ENCODE data around the gene KRTAP5-11.
"Not testable (repeated sequence)": the region's sequence is repeated elsewhere in the genome, so short reads cannot be mapped to it uniquely, and the experiment has no call there.

DNA sequence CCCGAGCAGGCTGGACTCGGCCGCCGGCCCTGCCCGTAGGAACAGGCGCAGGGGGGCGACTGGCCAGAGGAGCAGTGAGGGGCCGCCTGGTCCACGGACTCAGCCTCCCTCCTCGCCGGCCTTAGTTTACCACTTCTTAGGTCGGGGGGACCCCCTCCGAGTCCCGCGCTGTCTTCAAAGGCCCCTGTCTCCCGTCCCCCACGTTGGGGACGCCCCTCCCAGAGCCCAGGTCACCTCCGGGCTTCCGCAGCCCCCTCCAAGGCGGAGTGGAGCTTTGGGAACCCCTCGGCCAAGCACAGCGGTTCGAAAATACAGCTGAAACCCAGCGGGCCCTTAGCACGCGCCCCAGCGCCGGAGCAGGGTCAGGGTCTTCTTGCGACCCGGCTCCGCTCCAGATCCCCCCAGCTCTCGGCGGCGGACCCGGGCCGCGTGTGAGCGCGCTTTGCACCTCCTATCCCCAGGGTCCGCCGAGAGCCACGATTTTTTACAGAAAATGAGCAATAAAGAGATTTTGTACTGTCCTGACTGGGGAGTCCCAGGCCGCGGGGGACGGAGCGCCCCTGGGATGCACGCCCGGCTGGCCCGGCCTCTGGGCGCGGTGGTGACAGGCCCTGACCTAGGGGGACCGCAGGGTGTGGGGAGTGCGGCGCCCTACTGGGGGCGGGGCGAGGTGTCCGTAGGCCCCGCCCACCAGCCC is 25.0 kb upstream of the KRTAP5-11 start:
- TF ChIP-seq, protein P1, sequence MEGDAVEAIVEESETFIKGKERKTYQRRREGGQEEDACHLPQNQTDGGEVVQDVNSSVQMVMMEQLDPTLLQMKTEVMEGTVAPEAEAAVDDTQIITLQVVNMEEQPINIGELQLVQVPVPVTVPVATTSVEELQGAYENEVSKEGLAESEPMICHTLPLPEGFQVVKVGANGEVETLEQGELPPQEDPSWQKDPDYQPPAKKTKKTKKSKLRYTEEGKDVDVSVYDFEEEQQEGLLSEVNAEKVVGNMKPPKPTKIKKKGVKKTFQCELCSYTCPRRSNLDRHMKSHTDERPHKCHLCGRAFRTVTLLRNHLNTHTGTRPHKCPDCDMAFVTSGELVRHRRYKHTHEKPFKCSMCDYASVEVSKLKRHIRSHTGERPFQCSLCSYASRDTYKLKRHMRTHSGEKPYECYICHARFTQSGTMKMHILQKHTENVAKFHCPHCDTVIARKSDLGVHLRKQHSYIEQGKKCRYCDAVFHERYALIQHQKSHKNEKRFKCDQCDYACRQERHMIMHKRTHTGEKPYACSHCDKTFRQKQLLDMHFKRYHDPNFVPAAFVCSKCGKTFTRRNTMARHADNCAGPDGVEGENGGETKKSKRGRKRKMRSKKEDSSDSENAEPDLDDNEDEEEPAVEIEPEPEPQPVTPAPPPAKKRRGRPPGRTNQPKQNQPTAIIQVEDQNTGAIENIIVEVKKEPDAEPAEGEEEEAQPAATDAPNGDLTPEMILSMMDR (conservative IDR thresholded peaks at IDR 0.05; ENCODE audit: low read depth in 2 of 2), result not testable (repeated sequence)
- TF ChIP-seq, protein P2, sequence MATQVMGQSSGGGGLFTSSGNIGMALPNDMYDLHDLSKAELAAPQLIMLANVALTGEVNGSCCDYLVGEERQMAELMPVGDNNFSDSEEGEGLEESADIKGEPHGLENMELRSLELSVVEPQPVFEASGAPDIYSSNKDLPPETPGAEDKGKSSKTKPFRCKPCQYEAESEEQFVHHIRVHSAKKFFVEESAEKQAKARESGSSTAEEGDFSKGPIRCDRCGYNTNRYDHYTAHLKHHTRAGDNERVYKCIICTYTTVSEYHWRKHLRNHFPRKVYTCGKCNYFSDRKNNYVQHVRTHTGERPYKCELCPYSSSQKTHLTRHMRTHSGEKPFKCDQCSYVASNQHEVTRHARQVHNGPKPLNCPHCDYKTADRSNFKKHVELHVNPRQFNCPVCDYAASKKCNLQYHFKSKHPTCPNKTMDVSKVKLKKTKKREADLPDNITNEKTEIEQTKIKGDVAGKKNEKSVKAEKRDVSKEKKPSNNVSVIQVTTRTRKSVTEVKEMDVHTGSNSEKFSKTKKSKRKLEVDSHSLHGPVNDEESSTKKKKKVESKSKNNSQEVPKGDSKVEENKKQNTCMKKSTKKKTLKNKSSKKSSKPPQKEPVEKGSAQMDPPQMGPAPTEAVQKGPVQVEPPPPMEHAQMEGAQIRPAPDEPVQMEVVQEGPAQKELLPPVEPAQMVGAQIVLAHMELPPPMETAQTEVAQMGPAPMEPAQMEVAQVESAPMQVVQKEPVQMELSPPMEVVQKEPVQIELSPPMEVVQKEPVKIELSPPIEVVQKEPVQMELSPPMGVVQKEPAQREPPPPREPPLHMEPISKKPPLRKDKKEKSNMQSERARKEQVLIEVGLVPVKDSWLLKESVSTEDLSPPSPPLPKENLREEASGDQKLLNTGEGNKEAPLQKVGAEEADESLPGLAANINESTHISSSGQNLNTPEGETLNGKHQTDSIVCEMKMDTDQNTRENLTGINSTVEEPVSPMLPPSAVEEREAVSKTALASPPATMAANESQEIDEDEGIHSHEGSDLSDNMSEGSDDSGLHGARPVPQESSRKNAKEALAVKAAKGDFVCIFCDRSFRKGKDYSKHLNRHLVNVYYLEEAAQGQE (IDR thresholded peaks at IDR 0.05; ENCODE audit: unreplicated experiment), result not testable (repeated sequence)
- not testable (repeated sequence) for TF ChIP-seq EZH2 (IDR thresholded peaks at IDR 0.05; ENCODE audit: low read depth, unreplicated experiment); POLR2AphosphoS5 (IDR thresholded peaks at IDR 0.05; ENCODE audit: low read depth); CREB1 (CRISPR knock-in tag; IDR thresholded peaks at IDR 0.05; ENCODE audit: low read depth); JUNB (IDR thresholded peaks at IDR 0.05; ENCODE audit: unreplicated experiment)
